Endothelial cell (in vitro differentiated cells): ENCODE results near the gene BRINP1. TPM values are rescaled to one million over a fixed set of nuclear protein-coding genes. Genes with fewer than 3 reads are reported as not detected.

Experiments
- DNase-seq: peaks from one replicate; pipeline ENCODE4 v3.0.0; 2021; ENCODE audit warnings: low spot score
- H3K27ac Mint-ChIP-seq: one replicate; pipeline ENCODE4 v1.8.0; 2021; ENCODE audit warnings: mixed read lengths, inconsistent platforms; ENCODE audit not compliant: unreplicated experiment
- H3K27me3 Mint-ChIP-seq: one replicate; pipeline ENCODE4 v1.8.0; 2021; ENCODE audit warnings: mild to moderate bottlenecking, moderate library complexity, mixed read lengths, inconsistent platforms; ENCODE audit not compliant: unreplicated experiment
- H3K36me3 Mint-ChIP-seq: one replicate; pipeline ENCODE4 v1.8.0; 2021; ENCODE audit warnings: mild to moderate bottlenecking, low read depth, mixed read lengths, inconsistent platforms; ENCODE audit not compliant: unreplicated experiment
- H3K4me1 Mint-ChIP-seq: one replicate; pipeline ENCODE4 v1.8.0; 2021; ENCODE audit warnings: mild to moderate bottlenecking, mixed read lengths, inconsistent platforms; ENCODE audit not compliant: unreplicated experiment
- H3K4me3 Mint-ChIP-seq: one replicate; pipeline ENCODE4 v1.8.0; 2021; ENCODE audit warnings: mild to moderate bottlenecking, mixed read lengths, inconsistent platforms; ENCODE audit not compliant: unreplicated experiment
- H3K9me3 Mint-ChIP-seq: one replicate; pipeline ENCODE4 v1.8.0; 2021; ENCODE audit warnings: mixed read lengths, inconsistent platforms; ENCODE audit not compliant: unreplicated experiment
- total RNA-seq: library from RNA; stranded (reverse); fragmentation: NEBNext Ultra II Directional; extraction: Animal tissue kit (Norgen Biotek cat#: 25700); gene quantifications from one replicate; pipeline ENCODE4 v1.2.1, GENCODE V29; 2021; ENCODE audit not compliant: unreplicated experiment
- TF ChIP-seq, protein P1 (sequence below): fragments of 200-600 bp; sonication (generic); IDR thresholded peaks from one replicate; pipeline ENCODE4 v1.5.0; 2021; ENCODE audit warnings: antibody characterized with exemption; ENCODE audit not compliant: unreplicated experiment

Gene BRINP1
- total RNA-seq, 1 donor from 2014 or later, result 1.9 TPM

- DNase-seq, result no peak
- no peaks in the 10 kb centered on the region for H3K27me3 Mint-ChIP-seq
- TF ChIP-seq, protein P1, sequence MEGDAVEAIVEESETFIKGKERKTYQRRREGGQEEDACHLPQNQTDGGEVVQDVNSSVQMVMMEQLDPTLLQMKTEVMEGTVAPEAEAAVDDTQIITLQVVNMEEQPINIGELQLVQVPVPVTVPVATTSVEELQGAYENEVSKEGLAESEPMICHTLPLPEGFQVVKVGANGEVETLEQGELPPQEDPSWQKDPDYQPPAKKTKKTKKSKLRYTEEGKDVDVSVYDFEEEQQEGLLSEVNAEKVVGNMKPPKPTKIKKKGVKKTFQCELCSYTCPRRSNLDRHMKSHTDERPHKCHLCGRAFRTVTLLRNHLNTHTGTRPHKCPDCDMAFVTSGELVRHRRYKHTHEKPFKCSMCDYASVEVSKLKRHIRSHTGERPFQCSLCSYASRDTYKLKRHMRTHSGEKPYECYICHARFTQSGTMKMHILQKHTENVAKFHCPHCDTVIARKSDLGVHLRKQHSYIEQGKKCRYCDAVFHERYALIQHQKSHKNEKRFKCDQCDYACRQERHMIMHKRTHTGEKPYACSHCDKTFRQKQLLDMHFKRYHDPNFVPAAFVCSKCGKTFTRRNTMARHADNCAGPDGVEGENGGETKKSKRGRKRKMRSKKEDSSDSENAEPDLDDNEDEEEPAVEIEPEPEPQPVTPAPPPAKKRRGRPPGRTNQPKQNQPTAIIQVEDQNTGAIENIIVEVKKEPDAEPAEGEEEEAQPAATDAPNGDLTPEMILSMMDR, result no peak
- H3K9me3 Mint-ChIP-seq, result no peaks in the 10 kb centered on the region
- H3K27ac Mint-ChIP-seq, result no peak overlapping the region
- H3K4me1 Mint-ChIP-seq, result no peaks in the 10 kb centered on the region
- H3K36me3 Mint-ChIP-seq, result no peaks in the 10 kb centered on the region
- H3K4me3 Mint-ChIP-seq, result no peak overlapping the region
Observed at GRCh38 chr9:119167267-119167666, 202.0 kb downstream of the BRINP1 start.

DNA sequence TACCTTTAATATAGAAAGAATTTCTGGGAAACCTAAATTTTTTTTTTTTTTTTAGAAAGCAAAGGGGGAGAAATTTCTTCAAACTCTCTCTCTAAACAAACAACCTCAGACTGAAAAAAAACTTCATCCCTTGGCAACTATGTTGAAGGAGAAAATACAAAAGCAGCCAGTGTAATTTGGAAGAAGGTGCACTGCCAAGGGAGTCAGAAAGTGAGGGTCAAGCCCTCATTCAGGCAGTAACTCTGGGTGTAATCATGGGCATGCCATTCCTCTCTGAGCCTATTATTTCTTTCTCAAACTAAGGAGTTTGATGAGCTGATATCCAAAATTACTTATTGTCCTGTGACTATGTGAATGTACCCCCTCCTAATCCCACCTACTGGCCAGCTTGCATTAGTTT is 203.1 kb downstream of the BRINP1 start:
- Mint-ChIP-seq H3K9me3 (no peaks in the 10 kb centered on the region), H3K27ac (no peak overlapping the region), H3K4me1 (no peaks in the 10 kb centered on the region), H3K36me3 (no peaks in the 10 kb centered on the region), H3K27me3 (no peaks in the 10 kb centered on the region), H3K4me3 (no peak overlapping the region)
- DNase-seq, result no peak
- TF ChIP-seq, protein P1, result no peak

DNA sequence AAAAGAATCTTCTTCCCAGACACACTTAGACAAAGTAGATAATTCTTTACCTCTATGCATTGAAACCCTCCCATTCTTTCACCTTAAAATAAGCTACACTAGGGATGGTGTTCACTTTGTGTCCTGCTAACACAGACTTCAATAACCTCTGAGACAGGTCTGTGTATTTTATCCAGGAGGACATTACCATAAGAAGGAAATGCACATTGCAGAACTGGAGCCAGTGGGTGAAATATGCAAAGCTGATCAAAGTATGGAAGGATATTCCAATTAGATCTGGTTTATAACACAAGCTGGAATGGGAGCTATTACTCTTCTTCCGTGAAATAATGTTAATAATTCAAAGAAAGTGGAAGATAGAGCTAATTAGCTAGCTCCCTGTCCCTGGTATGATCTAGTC is 204.1 kb downstream of the BRINP1 start:
- Mint-ChIP-seq H3K4me1 (no peaks in the 10 kb centered on the region), H3K27ac (no peak overlapping the region), H3K27me3 (no peaks in the 10 kb centered on the region), H3K9me3 (no peaks in the 10 kb centered on the region), H3K4me3 (no peak overlapping the region), H3K36me3 (no peaks in the 10 kb centered on the region)
- no peak for DNase-seq
- TF ChIP-seq, protein P1, result no peak

DNA sequence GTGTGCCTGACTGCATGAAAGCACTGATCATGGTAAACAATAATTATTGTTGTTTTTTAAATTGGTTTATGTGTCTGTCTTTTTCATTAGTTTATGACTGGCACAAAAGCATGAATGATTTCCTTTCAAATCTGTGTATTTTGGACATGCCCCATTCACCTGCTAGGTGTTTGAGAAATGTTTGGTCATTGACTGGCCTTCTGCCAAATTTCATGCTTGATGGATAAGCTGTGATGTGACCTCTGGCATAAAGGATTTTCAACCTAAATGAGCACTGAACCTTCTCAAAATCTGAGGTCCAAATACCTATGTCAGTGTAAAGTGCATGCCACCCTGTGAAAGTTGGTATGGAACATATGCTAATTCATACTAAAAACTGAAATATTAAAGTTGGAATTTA is 204.5 kb downstream of the BRINP1 start:
- no peak overlapping the region for H3K27ac Mint-ChIP-seq
- no peaks in the 10 kb centered on the region for H3K27me3 Mint-ChIP-seq
- TF ChIP-seq, protein P1, result no peak
- H3K4me1 Mint-ChIP-seq, result no peaks in the 10 kb centered on the region
- no peaks in the 10 kb centered on the region for H3K36me3 Mint-ChIP-seq
- H3K4me3 Mint-ChIP-seq, result no peak overlapping the region
- no peaks in the 10 kb centered on the region for H3K9me3 Mint-ChIP-seq
- DNase-seq, result no peak

DNA sequence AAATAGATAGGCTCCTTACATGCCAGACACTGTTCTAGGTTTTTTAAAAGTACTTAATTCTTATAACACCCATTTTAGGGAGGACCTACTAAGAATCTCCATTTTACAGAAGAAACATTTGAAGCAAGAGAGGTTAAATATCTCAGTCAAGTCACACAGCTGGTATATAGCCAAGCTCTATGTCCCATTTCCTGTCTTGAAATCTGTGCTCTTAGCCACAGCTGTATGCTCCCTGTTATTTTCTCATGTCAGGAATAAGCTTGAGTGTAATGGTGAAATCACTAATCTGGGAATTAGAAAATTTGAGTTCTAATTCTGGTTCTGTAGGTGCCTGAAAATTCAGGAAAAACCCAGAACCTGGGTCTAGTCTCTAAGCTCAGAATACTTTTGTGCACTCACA is 208.7 kb downstream of the BRINP1 start:
- H3K27ac Mint-ChIP-seq, result no peak overlapping the region
- no peak for DNase-seq
- no peaks in the 10 kb centered on the region for H3K27me3 Mint-ChIP-seq
- no peaks in the 10 kb centered on the region for H3K36me3 Mint-ChIP-seq
- no peaks in the 10 kb centered on the region for H3K9me3 Mint-ChIP-seq
- H3K4me1 Mint-ChIP-seq, result no peaks in the 10 kb centered on the region
- H3K4me3 Mint-ChIP-seq, result no peak overlapping the region
- TF ChIP-seq, protein P1, result no peak
